K562 (cell line): Measurements from ENCODE around the gene CRADD.

Experiments used
- CTCF ChIP-seq, 3 experiments: IDR thresholded peaks in 2 of 3; conservative IDR thresholded peaks in 1 of 3; 2 replicates each; pipeline ENCODE4 v1.5.1; 2011 to 2012; ENCODE audit warnings: low read length in 3 of 3, mild to moderate bottlenecking in 3 of 3, control low read depth in 2 of 3, improper control_type of control experiment in 1 of 3, inconsistent platforms in 1 of 3, low read depth in 1 of 3, mixed read lengths in 1 of 3, moderate library complexity in 1 of 3; ENCODE audit not compliant: insufficient read depth in 2 of 3
- FOS ChIP-seq: IDR thresholded peaks from 3 replicates; pipeline ENCODE4 v1.6.1; 2011; ENCODE audit not compliant: insufficient read length; ENCODE audit errors: extremely low read depth
- FOXA1 ChIP-seq: fragments of 450-650 bp; IDR thresholded peaks from 2 replicates; pipeline ENCODE4 v1.6.1; 2016; ENCODE audit warnings: mild to moderate bottlenecking, borderline replicate concordance
- KDM2B ChIP-seq: fragments of 250-450 bp; sonication (Bioruptor Pico); IDR thresholded peaks from 2 replicates; pipeline ENCODE4 v1.8.0; 2021; ENCODE audit warnings: mild to moderate bottlenecking, moderate library complexity
- NBN ChIP-seq: fragments of 450-650 bp; IDR thresholded peaks from 2 replicates; pipeline ENCODE4 v1.6.1; 2016; ENCODE audit warnings: low read depth, mild to moderate bottlenecking
- PCBP1 ChIP-seq: fragments of 200-400 bp; formaldehyde crosslinking; IDR thresholded peaks from 2 replicates; pipeline ENCODE4 v1.6.1; 2018; ENCODE audit warnings: mild to moderate bottlenecking, low read depth, low read length; ENCODE audit not compliant: poor library complexity, severe bottlenecking
- PRPF4 ChIP-seq: fragments of 200-400 bp; formaldehyde crosslinking; IDR thresholded peaks from one replicate; pipeline ENCODE4 v1.6.1; 2017; ENCODE audit warnings: low read length, low read depth, mild to moderate bottlenecking; ENCODE audit not compliant: insufficient read depth, poor library complexity, severe bottlenecking
- RAD21 ChIP-seq, 2 experiments: fragments of 250-450 bp in 1 of 2; fragments of 450-650 bp in 1 of 2; sonication (Bioruptor Pico) in 1 of 2; formaldehyde crosslinking in 1 of 2; IDR thresholded peaks in 1 of 2; conservative IDR thresholded peaks in 1 of 2; 2 replicates each; pipeline versions ENCODE4 v1.4.0 to v1.8.0; 2020 to 2022; ENCODE audit warnings: mild to moderate bottlenecking in 2 of 2, moderate library complexity in 1 of 2
- RCOR1 ChIP-seq, 2 experiments: IDR thresholded peaks; 2 replicates each; pipeline ENCODE4 v1.6.1; 2012; ENCODE audit warnings: low read depth in 2 of 2, low read length in 2 of 2, borderline replicate concordance in 1 of 2, improper control_type of control experiment in 1 of 2
- RNF2 ChIP-seq: sonication (generic); IDR thresholded peaks from 2 replicates; pipeline ENCODE4 v1.6.1; 2016
- ZBTB49 ChIP-seq: sonication (generic); formaldehyde crosslinking; IDR thresholded peaks from 2 replicates; pipeline ENCODE4 v1.8.0; 2022; ENCODE audit warnings: missing genetic modification reagents, mild to moderate bottlenecking, borderline replicate concordance
- TF ChIP-seq, protein P1 (sequence below): sonication (generic); formaldehyde crosslinking; IDR thresholded peaks from 2 replicates; pipeline ENCODE4 v1.5.0; 2020; ENCODE audit warnings: missing genetic modification reagents

- TF ChIP-seq KDM2B (CRISPR knock-in tag) = no peak
- TF ChIP-seq PCBP1 = no peak
- TF ChIP-seq CTCF (IDR thresholded peaks at IDR 0.05 in 2 of 3, conservative IDR thresholded peaks at IDR 0.05 in 1 of 3; ENCODE audit: insufficient read depth in 2 of 3, low read depth in 1 of 3, low read length in 3 of 3) = peak in 1 of 3 experiments; percentile 23; a peak in 2 of 6 replicates
- TF ChIP-seq ZBTB49 = no peak
- TF ChIP-seq FOXA1 = no peak
- no peak for TF ChIP-seq NBN
- TF ChIP-seq, protein P1, sequence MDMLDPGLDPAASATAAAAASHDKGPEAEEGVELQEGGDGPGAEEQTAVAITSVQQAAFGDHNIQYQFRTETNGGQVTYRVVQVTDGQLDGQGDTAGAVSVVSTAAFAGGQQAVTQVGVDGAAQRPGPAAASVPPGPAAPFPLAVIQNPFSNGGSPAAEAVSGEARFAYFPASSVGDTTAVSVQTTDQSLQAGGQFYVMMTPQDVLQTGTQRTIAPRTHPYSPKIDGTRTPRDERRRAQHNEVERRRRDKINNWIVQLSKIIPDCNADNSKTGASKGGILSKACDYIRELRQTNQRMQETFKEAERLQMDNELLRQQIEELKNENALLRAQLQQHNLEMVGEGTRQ (CRISPR knock-in tag) = no peak
- TF ChIP-seq RAD21 (CRISPR knock-in tag; conservative IDR thresholded peaks at IDR 0.05 in 1 of 2, IDR thresholded peaks at IDR 0.05 in 1 of 2) = no peak
- no peak for TF ChIP-seq RNF2
- TF ChIP-seq FOS = no peak
- TF ChIP-seq RCOR1 (IDR thresholded peaks at IDR 0.05; ENCODE audit: borderline replicate concordance in 1 of 2, low read depth in 2 of 2, low read length in 2 of 2) = no peak
- no peak for TF ChIP-seq PRPF4
Observed at GRCh38 chr12:93896427-93896826, 219.3 kb downstream of the CRADD start.
